ENCODE data around the gene MUC3A. TPM values are rescaled to one million over a fixed set of nuclear protein-coding genes. Genes with fewer than 3 reads are reported as not detected.

The MUC3A gene
- total and polyA plus RNA-seq, 4 donors = 0.25 to 2.9 (median 0.87) TPM

GRCh38 chr7:100901921-100902332, 47.4 kb upstream of the MUC3A start:
- TF ChIP-seq HNF4G (IDR thresholded peaks at IDR 0.05) (peak; percentile 74), REST (IDR thresholded peaks at IDR 0.05) (peak; percentile 21), HNF4A (conservative IDR thresholded peaks at IDR 0.05) (peak; percentile 88 to 92), TAF1 (conservative IDR thresholded peaks at IDR 0.05) (no peak), EGR1 (IDR thresholded peaks at IDR 0.05; ENCODE audit: low read depth in 2 of 2) (no peak), JUND (IDR thresholded peaks at IDR 0.05) (no peak), RXRA (IDR thresholded peaks at IDR 0.05) (peak; percentile 59 to 61), NR2F2 (IDR thresholded peaks at IDR 0.05) (peak; percentile 15), RAD21 (IDR thresholded peaks at IDR 0.05) (peak in 1 of 2 donors; percentile 14), SP1 (IDR thresholded peaks at IDR 0.05) (peak; percentile 83), FOXA1 (IDR thresholded peaks at IDR 0.05) (no peak)
- TF ChIP-seq, protein P1, sequence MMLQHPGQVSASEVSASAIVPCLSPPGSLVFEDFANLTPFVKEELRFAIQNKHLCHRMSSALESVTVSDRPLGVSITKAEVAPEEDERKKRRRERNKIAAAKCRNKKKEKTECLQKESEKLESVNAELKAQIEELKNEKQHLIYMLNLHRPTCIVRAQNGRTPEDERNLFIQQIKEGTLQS (IDR thresholded peaks at IDR 0.05) = peak; percentile 36
- TF ChIP-seq, protein P2, sequence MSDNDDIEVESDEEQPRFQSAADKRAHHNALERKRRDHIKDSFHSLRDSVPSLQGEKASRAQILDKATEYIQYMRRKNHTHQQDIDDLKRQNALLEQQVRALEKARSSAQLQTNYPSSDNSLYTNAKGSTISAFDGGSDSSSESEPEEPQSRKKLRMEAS (IDR thresholded peaks at IDR 0.05) = no peak
- 57% methylated on average over 5 of the region's 5 CpGs for WGBS
- no peaks in the 10 kb centered on the region for H3K27me3 ChIP-seq (ENCODE audit: control insufficient read depth in 4 of 4, insufficient read depth in 4 of 4, low read length in 3 of 4)
- peaks cover 8 to 19% (median 11%) of the 10 kb centered on the region in 4 donors for H3K4me1 ChIP-seq (ENCODE audit: control insufficient read depth in 4 of 4, insufficient read depth in 4 of 4, low read length in 3 of 4)
- no peak overlapping the region for H3K4me3 ChIP-seq (ENCODE audit: low read depth in 1 of 3, low read length in 3 of 3)
- H3K36me3 ChIP-seq (ENCODE audit: control insufficient read depth in 4 of 4, insufficient read depth in 3 of 4, low read depth in 1 of 4, low read length in 3 of 4) = no peaks in the 10 kb centered on the region
- no peaks in the 10 kb centered on the region for H3K9me3 ChIP-seq (ENCODE audit: control insufficient read depth in 4 of 4, low read length in 3 of 4)
- no peak overlapping the region for H3K9ac ChIP-seq (ENCODE audit: low read depth in 1 of 2, low read length in 2 of 2)
- no peak for DNase-seq (ENCODE audit: low spot score)
- H3K27ac ChIP-seq (ENCODE audit: low read depth in 1 of 2, low read length in 2 of 2) = peak overlapping the region; percentile 69 to 73

- WGBS = 92% methylated on average over 7 of the region's 7 CpGs
- Histone ChIP-seq H3K27me3 (ENCODE audit: control insufficient read depth in 4 of 4, insufficient read depth in 4 of 4, low read length in 3 of 4) (no peaks in the 10 kb centered on the region), H3K36me3 (ENCODE audit: control insufficient read depth in 4 of 4, insufficient read depth in 3 of 4, low read depth in 1 of 4, low read length in 3 of 4) (no peaks in the 10 kb centered on the region), H3K9me3 (ENCODE audit: control insufficient read depth in 4 of 4, low read length in 3 of 4) (no peaks in the 10 kb centered on the region), H3K27ac (ENCODE audit: low read depth in 1 of 2, low read length in 2 of 2) (no peak overlapping the region), H3K4me1 (ENCODE audit: control insufficient read depth in 4 of 4, insufficient read depth in 4 of 4, low read length in 3 of 4) (peaks cover 7 to 15% (median 11%) of the 10 kb centered on the region in 4 donors), H3K4me3 (ENCODE audit: low read depth in 1 of 3, low read length in 3 of 3) (no peak overlapping the region), H3K9ac (ENCODE audit: low read depth in 1 of 2, low read length in 2 of 2) (no peak overlapping the region)
- no peak for DNase-seq (ENCODE audit: low spot score)
- TF ChIP-seq NR2F2 (IDR thresholded peaks at IDR 0.05) = no peak
- TF ChIP-seq JUND (IDR thresholded peaks at IDR 0.05) = no peak
- TF ChIP-seq FOXA1 (IDR thresholded peaks at IDR 0.05) = no peak
- TF ChIP-seq, protein P1 (IDR thresholded peaks at IDR 0.05) = no peak
- TF ChIP-seq, protein P2 (IDR thresholded peaks at IDR 0.05) = no peak
- TF ChIP-seq TAF1 (conservative IDR thresholded peaks at IDR 0.05) = no peak
- no peak for TF ChIP-seq YY1 (IDR thresholded peaks at IDR 0.05)
- TF ChIP-seq RXRA (IDR thresholded peaks at IDR 0.05) = no peak
- no peak for TF ChIP-seq REST (IDR thresholded peaks at IDR 0.05)
- no peak for TF ChIP-seq ZBTB33 (IDR thresholded peaks at IDR 0.05)
- no peak for TF ChIP-seq GABPA (IDR thresholded peaks at IDR 0.05 in 1 of 2, conservative IDR thresholded peaks at IDR 0.05 in 1 of 2)
- TF ChIP-seq CTCF (IDR thresholded peaks at IDR 0.05; ENCODE audit: low read depth, low read length, missing input control) = no peak
- TF ChIP-seq HNF4G (IDR thresholded peaks at IDR 0.05) = no peak
- TF ChIP-seq HNF4A (conservative IDR thresholded peaks at IDR 0.05) = no peak
- no peak for TF ChIP-seq FOXA2 (IDR thresholded peaks at IDR 0.05)
These were observed 46.7 kb upstream of the MUC3A start for GRCh38 chr7:100902638-100903037.
